Activated B cell treated with CpG ODN at 0.5 μM for 24 hours (primary cell): ENCODE results near the gene ABCA7. TPM values are rescaled to one million over a fixed set of nuclear protein-coding genes. Genes with fewer than 3 reads are reported as not detected.
A peak's percentile ranks its signal among the peaks of the same experiment; 100 is the strongest.

Experiments
- ATAC-seq: fragments of 200-7000 bp; cut with Tn5 transposase; one replicate; pipeline ENCODE4 v1.10.0; 2021; ENCODE audit warnings: low read depth, mild to moderate bottlenecking, moderate library complexity
- CTCF ChIA-PET: fragments of 350-600 bp; sonication (Branson Sonifier 250); formaldehyde crosslinking; loops from one replicate; lab custom pipeline; 2021; ENCODE audit warnings: antibody characterized with exemption; lab: Charles Lee
- POLR2A ChIA-PET: fragments of 350-600 bp; sonication (Branson Sonifier 250); formaldehyde crosslinking; loops from one replicate; lab custom pipeline; 2021; ENCODE audit warnings: antibody characterized with exemption; lab: Charles Lee
- DNase-seq: peaks from one replicate; pipeline ENCODE4 v3.0.0; 2022
- H3K27ac Mint-ChIP-seq: one replicate; pipeline ENCODE4 v1.8.0; 2020; ENCODE audit warnings: mixed read lengths
- H3K27me3 Mint-ChIP-seq: one replicate; pipeline ENCODE4 v1.8.0; 2021; ENCODE audit warnings: mixed read lengths
- H3K36me3 Mint-ChIP-seq: one replicate; pipeline ENCODE4 v1.8.0; 2021; ENCODE audit warnings: low read depth, mixed read lengths
- H3K4me1 Mint-ChIP-seq: one replicate; pipeline ENCODE4 v1.8.0; 2021; ENCODE audit warnings: mixed read lengths
- H3K4me3 Mint-ChIP-seq: one replicate; pipeline ENCODE4 v1.8.0; 2020; ENCODE audit warnings: mild to moderate bottlenecking, mixed read lengths
- H3K9me3 Mint-ChIP-seq: one replicate; pipeline ENCODE4 v1.8.0; 2020; ENCODE audit warnings: mixed read lengths
- CTCF ChIP-seq: fragments of 200-600 bp; IDR thresholded peaks from one replicate; pipeline ENCODE4 v1.8.0; 2022; ENCODE audit warnings: antibody characterized with exemption, mild to moderate bottlenecking
- intact Hi-C: fragments of 100-400 bp; cut with micrococcal nuclease; formaldehyde crosslinking; loops from one replicate; pipeline ENCODE4 v1.15.1; 2024
- total RNA-seq: library from RNA; stranded (reverse); gene quantifications from 2 replicates; pipeline ENCODE4 v1.2.3, GENCODE V29; 2022

Gene ABCA7
- total RNA-seq, 1 donor from 2014 or later = 188 TPM

GRCh38 chr19:1090731-1091543 lies 51.0 kb downstream of the ABCA7 start:
- ATAC-seq (no peak), DNase-seq (no peak)
- H3K4me1 Mint-ChIP-seq = peaks cover 56% of the 10 kb centered on the region
- ChIA-PET POLR2A (interaction anchor here (0.5 to 10.8 kb wide), 8 partner anchors 15 to 112 kb away, joined by 3 to 184 read pairs (median 6); partner anchors contain the start of genes ABCA7 and ARHGAP45), CTCF (interaction anchor here (1.2 kb wide), 1 partner anchor 26 kb away, joined by 3 read pairs; no protein-coding TSS in a partner anchor)
- no peaks in the 10 kb centered on the region for H3K27me3 Mint-ChIP-seq
- H3K4me3 Mint-ChIP-seq = no peak overlapping the region
- TF ChIP-seq CTCF = no peak
- no peaks in the 10 kb centered on the region for H3K9me3 Mint-ChIP-seq
- intact Hi-C loops = no loop called here
- H3K27ac Mint-ChIP-seq = no peak overlapping the region
- peaks cover 42% of the 10 kb centered on the region for H3K36me3 Mint-ChIP-seq

- Mint-ChIP-seq H3K27me3 (no peaks in the 10 kb centered on the region), H3K9me3 (no peaks in the 10 kb centered on the region), H3K4me3 (no peak overlapping the region), H3K36me3 (peaks cover 36% of the 10 kb centered on the region), H3K27ac (no peak overlapping the region), H3K4me1 (peaks cover 53% of the 10 kb centered on the region)
- intact Hi-C loops = no loop called here
- no peak for TF ChIP-seq CTCF
- no peak for DNase-seq
- CTCF ChIA-PET = no interaction called here
- ATAC-seq = no peak
- POLR2A ChIA-PET = interaction anchor here (0.9 to 10.8 kb wide), 2 partner anchors 16 to 56 kb away, joined by 3 to 184 read pairs; no protein-coding TSS in a partner anchor
Observed at GRCh38 chr19:1091544-1092175, 51.8 kb downstream of the ABCA7 start.

GRCh38 chr19:1093330-1093729 lies 53.4 kb downstream of the ABCA7 start:
- H3K9me3 Mint-ChIP-seq = no peaks in the 10 kb centered on the region

GRCh38 chr19:1093811-1094553 lies 54.1 kb downstream of the ABCA7 start:
- Mint-ChIP-seq H3K36me3 (peaks cover 23% of the 10 kb centered on the region), H3K9me3 (no peaks in the 10 kb centered on the region), H3K4me1 (peaks cover 38% of the 10 kb centered on the region), H3K27ac (peak overlapping the region; percentile 84), H3K27me3 (no peaks in the 10 kb centered on the region), H3K4me3 (peak overlapping the region; percentile 90)
- DNase-seq = no peak
- CTCF ChIA-PET = interaction anchor here (0.7 kb wide), 1 partner anchor 29 kb away, joined by 5 read pairs; no protein-coding TSS in a partner anchor
- intact Hi-C loops = loop anchor here (2.0 kb wide), 1 partner anchor 55 kb away; no protein-coding TSS in a partner anchor
- POLR2A ChIA-PET = interaction anchor here (0.5 to 2.9 kb wide), 11 partner anchors 9 to 343 kb away, joined by 3 to 48 read pairs (median 3); partner anchors contain the start of genes ARHGAP45, CIRBP and RNU6-2
- no peak for TF ChIP-seq CTCF
- no peak for ATAC-seq

More at GRCh38 chr19:1093330-1093729, 53.4 kb downstream of the ABCA7 start:
- ATAC-seq = no peak
- Mint-ChIP-seq H3K27ac (peak overlapping the region; percentile 50), H3K4me3 (peak overlapping the region; percentile 90), H3K4me1 (peaks cover 40% of the 10 kb centered on the region), H3K27me3 (no peaks in the 10 kb centered on the region), H3K36me3 (peaks cover 27% of the 10 kb centered on the region)
- intact Hi-C loops = no loop called here
- ChIA-PET CTCF (no interaction called here), POLR2A (interaction anchor here (0.6 to 2.9 kb wide), 8 partner anchors 8 to 176 kb away, joined by 3 to 48 read pairs (median 4); partner anchors contain the start of gene CIRBP)
- no peak for TF ChIP-seq CTCF
- no peak for DNase-seq
